A673 (cell line): Measurements from ENCODE around the gene UNC5A.

ENCODE experiments used
- CTCF ChIP-seq: fragments of 300-800, 200-600 bp; sonication (generic); conservative IDR thresholded peaks from 2 replicates; pipeline ENCODE4 v1.5.1; 2017; ENCODE audit warnings: low read depth, mild to moderate bottlenecking, antibody characterized with exemption, low read length, moderate library complexity, mixed read lengths
- EZH2 ChIP-seq: fragments of 200-600 bp; sonication (generic); IDR thresholded peaks from 2 replicates; pipeline ENCODE4 v1.6.1; 2017; ENCODE audit warnings: borderline replicate concordance, low read depth, mild to moderate bottlenecking, mixed read lengths, antibody characterized with exemption, low read length; ENCODE audit not compliant: poor library complexity, severe bottlenecking

GRCh38 chr5:176775409-176775808 is 35.0 kb upstream of the UNC5A start:
- TF ChIP-seq CTCF (no peak), EZH2 (no peak)
